Measurements from ENCODE around the gene ODF2. TPM values are rescaled to one million over a fixed set of nuclear protein-coding genes. Genes with fewer than 3 reads are reported as not detected.

The ODF2 gene
- total RNA-seq, 1 donor from 2014 or later: 45.0 TPM

- Mint-ChIP-seq H3K36me3 (ENCODE audit: insufficient read depth) (peaks cover 12% of the 10 kb centered on the region), H3K9me3 (ENCODE audit: low read depth) (no peaks in the 10 kb centered on the region), H3K27ac (no peak overlapping the region), H3K27me3 (no peaks in the 10 kb centered on the region), H3K4me1 (ENCODE audit: low read depth) (no peaks in the 10 kb centered on the region), H3K4me3 (ENCODE audit: low read depth) (no peak overlapping the region)
- DNase-seq (ENCODE audit: low spot score, unreplicated experiment): no peak
- TF ChIP-seq CTCF (IDR thresholded peaks at IDR 0.05; ENCODE audit: unreplicated experiment): no peak
Observed at GRCh38 chr9:128475867-128476266, 20.1 kb downstream of the ODF2 start.

- Mint-ChIP-seq H3K4me3 (ENCODE audit: low read depth) (no peak overlapping the region), H3K36me3 (ENCODE audit: insufficient read depth) (peaks cover 26% of the 10 kb centered on the region)
Observed at GRCh38 chr9:128479262-128479661, 23.5 kb downstream of the ODF2 start.

GRCh38 chr9:128481561-128481960, 25.8 kb downstream of the ODF2 start:
- H3K9me3 Mint-ChIP-seq (ENCODE audit: low read depth): no peaks in the 10 kb centered on the region
- H3K4me1 Mint-ChIP-seq (ENCODE audit: low read depth): no peaks in the 10 kb centered on the region
- DNase-seq (ENCODE audit: low spot score, unreplicated experiment): no peak
- no peak overlapping the region for H3K4me3 Mint-ChIP-seq (ENCODE audit: low read depth)
- no peaks in the 10 kb centered on the region for H3K27me3 Mint-ChIP-seq
- TF ChIP-seq CTCF (IDR thresholded peaks at IDR 0.05; ENCODE audit: unreplicated experiment): no peak
- H3K27ac Mint-ChIP-seq: no peak overlapping the region
- peaks cover 22% of the 10 kb centered on the region for H3K36me3 Mint-ChIP-seq (ENCODE audit: insufficient read depth)

More at GRCh38 chr9:128479262-128479661, 23.5 kb downstream of the ODF2 start:
- no peak for DNase-seq (ENCODE audit: low spot score, unreplicated experiment)
- TF ChIP-seq CTCF (IDR thresholded peaks at IDR 0.05; ENCODE audit: unreplicated experiment): no peak
- Mint-ChIP-seq H3K27ac (no peak overlapping the region), H3K9me3 (ENCODE audit: low read depth) (no peaks in the 10 kb centered on the region), H3K27me3 (no peaks in the 10 kb centered on the region), H3K4me1 (ENCODE audit: low read depth) (no peaks in the 10 kb centered on the region)

- no peaks in the 10 kb centered on the region for H3K4me1 Mint-ChIP-seq (ENCODE audit: low read depth)
- peaks cover 25% of the 10 kb centered on the region for H3K36me3 Mint-ChIP-seq (ENCODE audit: insufficient read depth)
- H3K27me3 Mint-ChIP-seq: no peaks in the 10 kb centered on the region
- no peaks in the 10 kb centered on the region for H3K9me3 Mint-ChIP-seq (ENCODE audit: low read depth)
- no peak for DNase-seq (ENCODE audit: low spot score, unreplicated experiment)
- H3K27ac Mint-ChIP-seq: no peak overlapping the region
- TF ChIP-seq CTCF (IDR thresholded peaks at IDR 0.05; ENCODE audit: unreplicated experiment): no peak
- no peak overlapping the region for H3K4me3 Mint-ChIP-seq (ENCODE audit: low read depth)
Observed at GRCh38 chr9:128482186-128482585, 26.4 kb downstream of the ODF2 start.

- Mint-ChIP-seq H3K36me3 (ENCODE audit: insufficient read depth) (peaks cover 26% of the 10 kb centered on the region), H3K4me3 (ENCODE audit: low read depth) (no peak overlapping the region), H3K4me1 (ENCODE audit: low read depth) (no peaks in the 10 kb centered on the region), H3K27ac (peak overlapping the region; percentile 46), H3K27me3 (no peaks in the 10 kb centered on the region), H3K9me3 (ENCODE audit: low read depth) (no peaks in the 10 kb centered on the region)
- TF ChIP-seq CTCF (IDR thresholded peaks at IDR 0.05; ENCODE audit: unreplicated experiment): no peak
- DNase-seq (ENCODE audit: low spot score, unreplicated experiment): no peak
Observed at GRCh38 chr9:128484686-128485413, 29.0 kb downstream of the ODF2 start.

Data from progenitor cell of endocrine pancreas (in vitro differentiated cells).